ENCODE data around the gene TNFRSF25. TPM values are rescaled to one million over a fixed set of nuclear protein-coding genes. Genes with fewer than 3 reads are reported as not detected.

Gene TNFRSF25
- total and polyA plus RNA-seq, 9 of the 15 experiments (the other 6 are each of a cell fraction or from before 2014, with no cell fraction given): 0.24 to 0.49 TPM; not detected in 7

DNA sequence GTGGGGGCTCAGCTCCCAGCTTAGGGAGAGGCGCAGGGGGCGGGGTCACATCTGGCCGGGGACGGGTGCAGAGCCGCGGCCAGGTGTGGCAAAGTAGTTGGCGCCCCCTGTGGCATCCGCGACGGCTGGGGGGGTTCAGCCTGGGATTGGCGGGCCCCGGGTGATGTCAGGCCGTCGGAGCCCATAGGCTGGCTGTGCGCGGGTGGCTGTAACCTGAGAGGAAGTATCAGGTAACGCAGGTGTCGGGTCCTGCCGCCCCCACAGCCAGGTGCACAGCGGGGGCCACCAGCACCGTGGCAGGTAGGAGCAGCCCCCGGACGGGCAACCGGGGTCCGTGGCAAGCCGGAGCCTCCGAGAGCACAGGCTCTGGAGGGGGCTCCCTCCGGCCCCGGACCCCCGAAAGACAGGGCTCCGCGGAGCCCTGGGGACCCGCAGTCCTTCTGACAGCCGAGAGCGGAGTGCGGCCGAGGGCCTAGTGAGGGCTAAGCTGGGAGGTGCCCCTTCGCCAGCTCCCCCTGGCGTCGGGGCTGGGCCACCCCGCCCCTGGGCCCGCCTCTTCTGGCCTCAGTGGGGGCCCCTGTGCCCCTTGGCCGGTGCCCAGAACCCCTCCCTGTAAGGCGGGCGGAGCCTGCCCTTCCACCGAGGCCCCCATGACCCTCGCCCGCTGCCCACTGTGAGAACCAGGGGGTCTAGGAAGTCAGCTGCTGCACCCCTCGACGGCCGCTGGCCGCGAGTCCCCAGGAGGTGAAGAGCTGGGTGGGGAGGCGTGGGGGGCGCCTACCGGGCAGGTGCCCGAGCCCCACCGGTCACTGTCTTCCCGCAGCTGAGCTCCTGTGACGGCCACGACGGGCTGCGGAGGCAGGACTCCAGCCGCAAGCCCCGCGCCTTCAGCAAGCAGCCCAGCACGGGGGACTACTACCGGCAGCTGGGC, 17.9 kb downstream of the TNFRSF25 start (continued):
- TF ChIP-seq GTF2A2 (tag; IDR thresholded peaks at IDR 0.05) (no peak), ZNF184 (CRISPR knock-in tag; IDR thresholded peaks at IDR 0.05) (no peak), NBN (IDR thresholded peaks at IDR 0.05; ENCODE audit: low read depth) (no peak), ZNF551 (CRISPR knock-in tag; IDR thresholded peaks at IDR 0.05) (no peak), SMAD3 (CRISPR knock-in tag; conservative IDR thresholded peaks at IDR 0.05) (no peak), ZNF507 (tag; conservative IDR thresholded peaks at IDR 0.05) (no peak), KDM2B (CRISPR knock-in tag; IDR thresholded peaks at IDR 0.05) (no peak), DACH1 (IDR thresholded peaks at IDR 0.05; ENCODE audit: partially characterized antibody) (no peak), ARNT (IDR thresholded peaks at IDR 0.05) (no peak), NEUROD1 (IDR thresholded peaks at IDR 0.05; ENCODE audit: borderline replicate concordance, low read depth, low read length, partially characterized antibody) (no peak), PCBP1 (IDR thresholded peaks at IDR 0.05; ENCODE audit: low read depth, low read length, poor library complexity, severe bottlenecking) (no peak), RAD21 (CRISPR knock-in tag; conservative IDR thresholded peaks at IDR 0.05 in 1 of 2, IDR thresholded peaks at IDR 0.05 in 1 of 2) (no peak), HMG20A (CRISPR knock-in tag; conservative IDR thresholded peaks at IDR 0.05) (no peak)
- TF ChIP-seq, protein P1, sequence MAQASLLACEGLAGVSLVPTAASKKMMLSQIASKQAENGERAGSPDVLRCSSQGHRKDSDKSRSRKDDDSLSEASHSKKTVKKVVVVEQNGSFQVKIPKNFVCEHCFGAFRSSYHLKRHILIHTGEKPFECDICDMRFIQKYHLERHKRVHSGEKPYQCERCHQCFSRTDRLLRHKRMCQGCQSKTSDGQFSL (CRISPR knock-in tag; IDR thresholded peaks at IDR 0.05): peak; percentile 60; the same call in 1 of the 2 replicates
- TF ChIP-seq, protein P1 (tag; IDR thresholded peaks at IDR 0.05): no peak
- TF ChIP-seq, protein P2, sequence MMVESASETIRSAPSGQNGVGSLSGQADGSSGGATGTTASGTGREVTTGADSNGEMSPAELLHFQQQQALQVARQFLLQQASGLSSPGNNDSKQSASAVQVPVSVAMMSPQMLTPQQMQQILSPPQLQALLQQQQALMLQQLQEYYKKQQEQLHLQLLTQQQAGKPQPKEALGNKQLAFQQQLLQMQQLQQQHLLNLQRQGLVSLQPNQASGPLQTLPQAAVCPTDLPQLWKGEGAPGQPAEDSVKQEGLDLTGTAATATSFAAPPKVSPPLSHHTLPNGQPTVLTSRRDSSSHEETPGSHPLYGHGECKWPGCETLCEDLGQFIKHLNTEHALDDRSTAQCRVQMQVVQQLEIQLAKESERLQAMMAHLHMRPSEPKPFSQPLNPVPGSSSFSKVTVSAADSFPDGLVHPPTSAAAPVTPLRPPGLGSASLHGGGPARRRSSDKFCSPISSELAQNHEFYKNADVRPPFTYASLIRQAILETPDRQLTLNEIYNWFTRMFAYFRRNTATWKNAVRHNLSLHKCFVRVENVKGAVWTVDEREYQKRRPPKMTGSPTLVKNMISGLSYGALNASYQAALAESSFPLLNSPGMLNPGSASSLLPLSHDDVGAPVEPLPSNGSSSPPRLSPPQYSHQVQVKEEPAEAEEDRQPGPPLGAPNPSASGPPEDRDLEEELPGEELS (CRISPR knock-in tag; IDR thresholded peaks at IDR 0.05; ENCODE audit: borderline replicate concordance): no peak
